ENCODE measurements around the gene UTP25. TPM values are rescaled to one million over a fixed set of nuclear protein-coding genes. Genes with fewer than 3 reads are reported as not detected.

UTP25 gene
- total and polyA plus RNA-seq, 2 of the 4 experiments (the other 2 are of a cell fraction), result 7.1 to 17.4 TPM

- TF ChIP-seq CTCF (conservative IDR thresholded peaks at IDR 0.05; ENCODE audit: low read depth, low read length), result no peak
- no peak for TF ChIP-seq FOS (IDR thresholded peaks at IDR 0.05; ENCODE audit: low read depth, low read length)
- no peak for TF ChIP-seq RFX5 (IDR thresholded peaks at IDR 0.05; ENCODE audit: low read depth, low read length)
These were observed 21.7 kb upstream of the UTP25 start, which contains the start of gene IRF6 (continued) for GRCh38 chr1:209805875-209806760.
